SJSA1 (cell line): ENCODE results near the gene FAM222B. TPM values are rescaled to one million over a fixed set of nuclear protein-coding genes. Genes with fewer than 3 reads are reported as not detected.

Experiments used
- DNase-seq, 2 experiments: peaks; one replicate each; pipeline ENCODE4 v3.0.0-alpha.2; 2015 to 2020; ENCODE audit warnings: low spot score in 2 of 2, low read depth in 1 of 2
- H3K27ac ChIP-seq: fragments of 250-450 bp; sonication (Bioruptor Pico); 2 replicates; pipeline ENCODE4 v1.5.1; 2020; ENCODE audit warnings: mild to moderate bottlenecking, moderate library complexity
- H3K27me3 ChIP-seq: fragments of 250-450 bp; sonication (Bioruptor Pico); replicated peaks from 2 replicates; pipeline ENCODE4 v1.5.1; 2020; ENCODE audit warnings: mild to moderate bottlenecking, moderate library complexity
- H3K36me3 ChIP-seq: fragments of 250-450 bp; sonication (Bioruptor Pico); 2 replicates; pipeline ENCODE4 v1.5.1; 2020; ENCODE audit warnings: mild to moderate bottlenecking
- H3K4me1 ChIP-seq: fragments of 250-450 bp; sonication (Bioruptor Pico); replicated peaks from 2 replicates; pipeline ENCODE4 v1.6.1; 2021; ENCODE audit warnings: mild to moderate bottlenecking
- H3K4me3 ChIP-seq: fragments of 250-450 bp; sonication (Bioruptor Pico); 2 replicates; pipeline ENCODE4 v1.5.1; 2020; ENCODE audit warnings: mild to moderate bottlenecking
- H3K9me3 ChIP-seq: fragments of 250-450 bp; sonication (Bioruptor Pico); replicated peaks from 2 replicates; pipeline ENCODE4 v1.5.1; 2020; ENCODE audit warnings: mild to moderate bottlenecking
- total RNA-seq: library from RNA; depleted of rRNA; stranded (reverse); fragments of >200 nt; shearing (Covaris generic); gene quantifications from 2 replicates; pipeline ENCODE4 v1.2.3, GENCODE V29; 2014; rRNA removed

The FAM222B gene
- total RNA-seq, 1 experiment from 2014 or later, result 5.2 TPM

DNA sequence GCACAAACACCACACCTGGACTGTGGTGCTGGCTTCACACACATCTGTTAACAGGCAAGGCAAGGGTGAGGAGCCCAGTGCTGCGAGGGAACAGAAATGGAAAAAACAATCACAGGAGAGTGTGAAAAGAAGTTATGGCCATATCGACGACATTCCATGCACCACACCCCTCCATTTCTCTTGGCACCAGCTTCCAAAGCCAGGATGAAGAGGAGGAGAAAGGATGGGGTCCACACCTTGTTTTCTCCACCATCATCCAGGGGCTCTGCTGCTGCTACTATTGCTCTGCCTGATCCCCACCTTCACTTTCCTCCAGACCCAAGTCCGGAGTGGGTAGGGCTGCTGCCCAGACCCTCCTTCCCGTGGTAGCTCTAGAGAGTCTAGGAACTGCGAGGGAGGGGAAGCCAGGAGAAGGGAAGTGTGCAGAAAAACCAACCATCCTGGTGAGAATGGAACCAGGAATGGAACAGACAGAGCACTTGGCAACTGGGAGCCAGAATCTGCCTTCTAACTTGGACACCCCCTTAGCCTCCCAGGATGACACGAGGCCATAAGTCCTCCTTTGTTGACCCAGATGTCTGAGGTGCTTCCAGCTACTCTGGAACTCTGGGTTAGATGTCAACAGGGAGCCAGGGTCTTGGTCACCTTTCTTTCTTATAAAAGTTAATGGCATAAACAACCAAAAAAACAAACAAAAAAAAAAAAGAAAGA, 129.7 kb downstream of the FAM222B start:
- Histone ChIP-seq H3K4me3 (no peak overlapping the region), H3K4me1 (peaks cover 29% of the 10 kb centered on the region), H3K36me3 (peaks cover 77% of the 10 kb centered on the region), H3K27me3 (no peaks in the 10 kb centered on the region), H3K9me3 (no peaks in the 10 kb centered on the region), H3K27ac (no peak overlapping the region)
- no peak for DNase-seq

DNA sequence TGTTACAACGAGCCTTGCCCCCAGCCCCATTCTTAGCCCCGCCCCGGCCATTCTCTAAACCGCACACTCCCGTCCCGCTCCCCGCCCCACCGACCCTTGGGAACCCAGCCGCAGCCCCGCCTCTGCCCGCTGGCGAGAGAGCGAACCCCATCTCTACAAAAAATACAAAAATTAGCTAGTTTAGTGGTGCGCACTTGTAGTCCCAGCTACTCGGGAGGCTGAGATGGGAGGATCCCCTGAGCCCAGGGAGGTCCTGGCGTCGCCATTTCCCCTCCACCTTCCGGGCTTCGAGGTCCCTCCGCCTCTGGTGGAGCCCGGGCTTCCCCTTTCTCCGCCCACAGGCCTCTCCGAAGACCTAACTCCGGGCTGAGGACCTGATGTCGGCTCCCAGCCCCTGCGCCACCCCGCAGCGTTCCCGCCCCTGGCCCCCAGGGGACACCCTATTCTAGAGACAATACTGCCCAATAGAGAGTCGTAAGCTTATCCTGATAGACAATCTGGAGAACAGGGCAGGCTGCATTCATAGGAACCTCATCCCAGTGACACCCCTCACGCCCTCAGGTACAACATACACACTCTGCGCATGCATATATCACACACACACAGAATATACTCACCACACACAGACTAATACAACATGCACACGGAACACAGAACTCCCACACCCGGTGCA, 130.4 kb downstream of the FAM222B start:
- no peaks in the 10 kb centered on the region for H3K9me3 ChIP-seq
- no peaks in the 10 kb centered on the region for H3K27me3 ChIP-seq
- H3K36me3 ChIP-seq, result peaks cover 76% of the 10 kb centered on the region
- no peak for DNase-seq
- no peak overlapping the region for H3K4me3 ChIP-seq
- H3K4me1 ChIP-seq, result peaks cover 29% of the 10 kb centered on the region
- H3K27ac ChIP-seq, result no peak overlapping the region

DNA sequence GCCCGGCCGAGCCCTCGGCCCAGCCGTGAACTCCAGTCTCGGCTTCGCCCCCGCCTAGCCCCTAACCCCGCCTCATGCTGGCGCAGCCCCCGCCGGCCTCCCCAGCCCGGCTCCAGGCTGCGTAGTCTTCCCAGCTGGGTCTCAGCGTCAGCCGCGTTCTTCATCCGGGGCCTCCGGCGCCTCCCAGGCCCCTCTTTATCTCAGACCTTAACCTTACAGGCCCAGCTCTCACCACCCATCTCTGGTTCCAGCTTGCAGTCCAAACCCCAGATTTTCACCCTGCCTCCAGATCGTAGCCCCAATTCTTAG, 130.9 kb downstream of the FAM222B start, which contains the start of gene PROCA1:
TSS of gene PROCA1 (minus strand) at position 166 of the 309 bp plus-strand sequence. CDS start 228 bp downstream, outside the sequence.
- peak within 1 kb of the TSS; percentile 42 for H3K4me3 ChIP-seq
- no peak for DNase-seq
- H3K36me3 ChIP-seq, result peaks cover 71% of the 10 kb centered on the region
- peak within 1 kb of the TSS; percentile 66 for H3K27ac ChIP-seq
- H3K4me1 ChIP-seq, result peaks cover 29% of the 10 kb centered on the region
- H3K9me3 ChIP-seq, result no peaks in the 10 kb centered on the region
- H3K27me3 ChIP-seq, result no peaks in the 10 kb centered on the region

DNA sequence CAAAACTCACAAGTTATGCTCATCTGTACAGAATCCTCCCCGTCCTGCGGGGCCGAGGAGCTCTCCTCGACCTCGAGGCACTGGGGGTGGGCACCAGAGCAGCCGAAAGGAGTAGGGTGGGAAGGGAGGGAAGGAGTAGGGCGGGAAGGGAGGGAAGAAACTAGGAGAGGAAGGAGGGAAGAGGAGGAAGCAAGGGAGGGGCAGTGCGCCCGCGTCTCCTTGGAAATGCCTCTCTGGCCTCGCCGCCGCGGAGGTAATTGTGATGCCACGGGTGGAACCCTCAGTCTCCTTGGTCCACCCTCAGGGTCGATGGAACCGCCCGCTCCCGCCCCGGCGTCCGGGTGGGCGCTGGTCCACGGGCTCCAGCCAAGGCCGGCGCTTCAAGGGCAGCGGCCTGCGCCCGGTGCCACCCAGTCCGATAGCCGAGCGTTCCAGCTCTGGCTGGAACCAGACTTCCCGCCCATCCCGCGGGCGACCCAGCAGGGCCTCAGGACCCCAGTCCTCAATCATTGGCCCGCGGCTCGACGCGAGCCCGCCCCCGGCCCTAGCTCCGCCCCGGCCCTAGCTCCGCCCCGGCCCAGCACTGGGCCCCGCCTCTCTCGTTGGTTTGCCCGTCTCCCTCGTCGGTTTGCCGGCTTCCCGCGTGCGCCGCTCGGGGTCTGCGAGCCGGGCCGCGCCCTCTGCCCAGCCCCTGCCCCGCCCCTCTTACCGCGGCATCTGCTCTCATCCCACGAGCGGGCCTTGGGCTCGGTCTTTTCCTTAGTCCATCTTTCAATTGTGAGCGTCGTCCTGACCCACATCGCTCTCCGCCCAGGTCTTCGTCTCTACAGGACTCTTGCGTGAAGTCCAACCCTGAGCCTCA, 131.5 kb downstream of the FAM222B start:
- peak overlapping the region; percentile 66 for H3K27ac ChIP-seq
- no peaks in the 10 kb centered on the region for H3K9me3 ChIP-seq
- H3K4me1 ChIP-seq, result peaks cover 29% of the 10 kb centered on the region

DNA sequence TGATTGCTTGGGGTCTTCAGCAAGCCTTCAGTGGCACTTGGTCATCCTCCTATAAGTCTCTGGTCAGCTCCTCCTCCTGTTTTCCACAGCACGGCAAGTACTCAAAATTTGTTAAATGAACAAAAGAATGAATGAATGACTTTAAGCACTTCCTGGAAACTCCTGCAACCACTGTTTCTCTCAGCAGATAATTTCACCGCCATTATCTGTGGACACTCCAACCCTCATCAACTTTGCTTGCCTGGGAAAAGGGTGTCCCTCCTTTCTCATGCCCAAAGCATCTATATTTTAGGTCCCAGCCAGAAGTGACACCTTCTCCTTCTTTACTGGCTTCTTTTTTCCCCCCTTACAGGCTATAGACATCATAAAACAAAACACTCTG, 135.3 kb downstream of the FAM222B start:
- peaks cover 65% of the 10 kb centered on the region for H3K36me3 ChIP-seq
- no peak for DNase-seq
- H3K4me1 ChIP-seq, result peaks cover 8% of the 10 kb centered on the region
- no peak overlapping the region for H3K4me3 ChIP-seq
- H3K27me3 ChIP-seq, result no peaks in the 10 kb centered on the region
- H3K27ac ChIP-seq, result no peak overlapping the region
- no peaks in the 10 kb centered on the region for H3K9me3 ChIP-seq

More for the DNA sequence above, 131.5 kb downstream of the FAM222B start:
- Histone ChIP-seq H3K4me3 (peak overlapping the region; percentile 42), H3K27me3 (no peaks in the 10 kb centered on the region), H3K36me3 (peaks cover 69% of the 10 kb centered on the region)
- DNase-seq, result peak; percentile 80 to 90

DNA sequence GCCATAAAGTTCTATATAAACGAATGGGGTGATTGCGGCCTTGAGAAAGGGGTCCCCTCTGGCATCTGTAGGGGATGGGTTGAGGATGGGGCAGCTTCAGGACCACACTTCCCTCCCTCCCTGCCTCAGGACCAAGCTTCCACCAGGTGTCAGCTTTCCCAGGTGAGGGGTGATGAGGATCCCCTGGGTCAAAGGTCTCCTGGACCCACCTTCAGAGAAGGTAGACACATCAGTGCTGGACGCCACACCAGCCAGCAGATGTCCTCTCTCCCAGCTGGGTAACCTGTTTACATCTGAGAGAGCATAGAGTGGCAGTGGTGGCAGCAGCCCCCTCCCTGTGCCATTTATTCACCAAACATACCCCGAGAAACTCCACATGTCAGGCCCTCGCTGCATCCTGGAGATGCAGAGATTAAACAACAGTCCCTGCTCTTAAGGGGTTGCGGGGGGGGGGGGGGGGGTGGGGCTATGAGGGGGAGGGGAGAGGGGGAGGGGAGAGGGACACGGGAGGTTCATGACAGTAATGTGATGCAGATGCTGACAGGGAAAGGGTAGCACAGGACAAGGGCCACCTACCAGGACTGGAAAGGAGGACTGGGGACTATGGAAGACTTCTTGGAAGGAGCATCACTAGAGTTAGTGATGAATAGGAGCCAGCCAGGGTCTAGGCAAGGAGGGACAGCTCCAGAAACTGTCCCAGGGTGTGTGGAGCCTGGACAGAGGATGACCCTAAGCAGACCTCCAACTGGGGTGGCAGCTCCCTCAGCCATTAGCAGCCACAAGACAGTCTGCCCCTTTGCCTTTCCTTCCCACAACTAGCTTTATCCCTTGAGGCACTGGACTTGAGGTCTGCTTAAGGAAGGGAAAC, 135.9 kb downstream of the FAM222B start:
- Histone ChIP-seq H3K4me1 (peaks cover 7% of the 10 kb centered on the region), H3K27ac (no peak overlapping the region), H3K36me3 (peaks cover 67% of the 10 kb centered on the region), H3K4me3 (no peak overlapping the region), H3K27me3 (no peaks in the 10 kb centered on the region), H3K9me3 (no peaks in the 10 kb centered on the region)
- no peak for DNase-seq

Other genes with a start within 250 kb of the FAM222B start
- 105 and 108 TPM in 2 replicates for gene SPAG5, start 243.8 kb downstream of the FAM222B start, total RNA-seq
- gene RSKR, start 228.6 kb downstream of the FAM222B start, total RNA-seq, result 5.0 TPM in 1 of 2 replicates, not detected in the other
- gene BLTP2, start 197.6 kb downstream of the FAM222B start, total RNA-seq, result 52.0 and 58.8 TPM in 2 replicates
- gene SDF2, start 180.9 kb downstream of the FAM222B start, total RNA-seq, result 59.8 and 125 TPM in 2 replicates
- gene SUPT6H, start 180.6 kb downstream of the FAM222B start, total RNA-seq, result 25.9 and 39.3 TPM in 2 replicates
- 0.53 and 0.69 TPM in 2 replicates for gene PROCA1, start 130.9 kb downstream of the FAM222B start, total RNA-seq
- gene RAB34, start 124.9 kb downstream of the FAM222B start, total RNA-seq, result 1,039 and 1,435 TPM in 2 replicates
- 591 and 789 TPM in 2 replicates for gene RPL23A, start 122.8 kb downstream of the FAM222B start, total RNA-seq
- 1.6 TPM in 1 of 2 replicates, not detected in the other for gene TLCD1, start 116.6 kb downstream of the FAM222B start, total RNA-seq
- gene NEK8, start 114.0 kb downstream of the FAM222B start, total RNA-seq, result 1.1 and 2.2 TPM in 2 replicates
- 38.4 and 51.0 TPM in 2 replicates for gene TRAF4, start 98.8 kb downstream of the FAM222B start, total RNA-seq
- 32.0 and 55.6 TPM in 2 replicates for gene ERAL1, start 12.2 kb upstream of the FAM222B start, total RNA-seq
- 13.4 and 18.3 TPM in 2 replicates for gene FLOT2, start 54.9 kb upstream of the FAM222B start, total RNA-seq
- 11.7 and 12.7 TPM in 2 replicates for gene DHRS13, start 60.3 kb upstream of the FAM222B start, total RNA-seq
- 16.7 and 28.5 TPM in 2 replicates for gene PHF12, start 108.7 kb upstream of the FAM222B start, total RNA-seq
- not detected in 2 replicates for gene SEZ6, start 163.2 kb upstream of the FAM222B start, total RNA-seq
- 1.00 TPM in 1 of 2 replicates, not detected in the other for gene PIPOX, start 200.4 kb upstream of the FAM222B start, total RNA-seq